Neuronal stem cell (in vitro differentiated cells): ENCODE results near the gene EGLN1.
A peak's percentile ranks its signal among the peaks of the same experiment; 100 is the strongest.
"Not testable (repeated sequence)": the region's sequence is repeated elsewhere in the genome, so short reads cannot be mapped to it uniquely, and the experiment has no call there.

Experiments
- DNase-seq: peaks from one replicate; pipeline ENCODE4 v3.0.0-alpha.2; 2013; ENCODE audit warnings: low spot score
- H2AFZ ChIP-seq: one replicate; pipeline ENCODE4 v1.6.1; 2013; ENCODE audit warnings: mild to moderate bottlenecking, low read length, inconsistent platforms
- H2AK5ac ChIP-seq: 2 replicates; pipeline ENCODE4 v1.6.1; 2013; ENCODE audit warnings: low read depth, mild to moderate bottlenecking, inconsistent platforms, low read length, moderate library complexity, mixed read lengths
- H2BK120ac ChIP-seq: 2 replicates; pipeline ENCODE4 v1.6.1; 2013; ENCODE audit warnings: low read depth, mild to moderate bottlenecking, inconsistent platforms, low read length, moderate library complexity, mixed read lengths
- H2BK12ac ChIP-seq: one replicate; pipeline ENCODE4 v1.6.1; 2013; ENCODE audit warnings: low read length, inconsistent platforms
- H2BK15ac ChIP-seq: 2 replicates; pipeline ENCODE4 v1.6.1; 2013; ENCODE audit warnings: mild to moderate bottlenecking, low read length, inconsistent platforms, mixed read lengths
- H2BK5ac ChIP-seq: one replicate; pipeline ENCODE4 v1.6.1; 2013; ENCODE audit warnings: inconsistent platforms, mild to moderate bottlenecking, low read length, moderate library complexity
- H3K14ac ChIP-seq: one replicate; pipeline ENCODE4 v1.6.1; 2013; ENCODE audit warnings: low read length, inconsistent platforms
- H3K18ac ChIP-seq: 2 replicates; pipeline ENCODE4 v1.6.1; 2013; ENCODE audit warnings: low read length, inconsistent platforms
- H3K23ac ChIP-seq: 2 replicates; pipeline ENCODE4 v1.6.1; 2013; ENCODE audit warnings: low read depth, mild to moderate bottlenecking, mixed read lengths, low read length, inconsistent platforms; ENCODE audit not compliant: poor library complexity
- H3K27ac ChIP-seq: replicated peaks from 3 replicates; pipeline ENCODE4 v1.5.1; 2013; ENCODE audit warnings: low read length, inconsistent platforms
- H3K27me3 ChIP-seq, 3 experiments: 2 replicates each; pipeline ENCODE4 v1.6.1; 2013; ENCODE audit warnings: low read length in 3 of 3, mild to moderate bottlenecking in 2 of 3, inconsistent platforms in 1 of 3, low read depth in 1 of 3, mixed read lengths in 1 of 3, moderate library complexity in 1 of 3; ENCODE audit not compliant: control insufficient read depth in 3 of 3, insufficient read depth in 3 of 3
- H3K36me3 ChIP-seq, 2 donors: replicated peaks in 1 of 2; 2 replicates each; pipeline ENCODE4 v1.6.1; 2013; ENCODE audit warnings: low read length in 2 of 2; ENCODE audit not compliant: control insufficient read depth in 2 of 2, insufficient read depth in 2 of 2
- H3K4ac ChIP-seq: 2 replicates; pipeline ENCODE4 v1.6.1; 2013; ENCODE audit warnings: inconsistent platforms, mild to moderate bottlenecking, low read length, moderate library complexity
- H3K4me1 ChIP-seq, 2 donors: 1 replicate in 1 of 2; 2 replicates in 1 of 2; pipeline ENCODE4 v1.6.1; 2013; ENCODE audit warnings: low read length in 2 of 2, low read depth in 1 of 2; ENCODE audit not compliant: control insufficient read depth in 2 of 2, insufficient read depth in 1 of 2
- H3K4me2 ChIP-seq: one replicate; pipeline ENCODE4 v1.6.1; 2013; ENCODE audit warnings: mild to moderate bottlenecking, low read length, inconsistent platforms; ENCODE audit not compliant: insufficient read depth, poor library complexity, severe bottlenecking
- H3K4me3 ChIP-seq, 2 donors: 2 replicates each; pipeline ENCODE4 v1.5.1; 2013; ENCODE audit warnings: low read length in 2 of 2, mild to moderate bottlenecking in 2 of 2, inconsistent platforms in 1 of 2, moderate library complexity in 1 of 2
- H3K79me1 ChIP-seq: one replicate; pipeline ENCODE4 v1.6.1; 2013; ENCODE audit warnings: low read depth, mild to moderate bottlenecking, inconsistent platforms, low read length, moderate library complexity
- H3K9ac ChIP-seq: one replicate; pipeline ENCODE4 v1.6.1; 2013; ENCODE audit warnings: mild to moderate bottlenecking, low read depth, low read length, inconsistent platforms; ENCODE audit not compliant: poor library complexity
- H3K9me3 ChIP-seq, 2 donors: replicated peaks in 1 of 2; 2 replicates each; pipeline versions ENCODE3 to v1.6.1; 2013; ENCODE audit warnings: low read length in 2 of 2, mild to moderate bottlenecking in 2 of 2, inconsistent platforms in 1 of 2, low read depth in 1 of 2, mixed read lengths in 1 of 2, moderate library complexity in 1 of 2; ENCODE audit not compliant: control insufficient read depth in 2 of 2, insufficient read depth in 1 of 2
- H4K8ac ChIP-seq: one replicate; pipeline ENCODE4 v1.6.1; 2013; ENCODE audit warnings: low read depth, mild to moderate bottlenecking, inconsistent platforms, low read length, moderate library complexity
- H4K91ac ChIP-seq: one replicate; pipeline ENCODE4 v1.6.1; 2013; ENCODE audit warnings: low read length, low read depth, mild to moderate bottlenecking, inconsistent platforms; ENCODE audit not compliant: poor library complexity
- WGBS, 2 donors: extraction: QIAGEN DNeasy Blood & Tissue Kit; methylation state at CpG; one replicate each; pipeline ENCODE4 v1.1.7; 2013; ENCODE audit warnings: missing lambda C conversion rate in 2 of 2, mixed read lengths in 1 of 2; ENCODE audit not compliant: insufficient read length in 2 of 2, insufficient replicate concordance in 1 of 2; ENCODE audit errors: extremely low coverage in 2 of 2; 5-methylcytosine and 5-hydroxymethylcytosine counted together

The EGLN1 gene

DNA sequence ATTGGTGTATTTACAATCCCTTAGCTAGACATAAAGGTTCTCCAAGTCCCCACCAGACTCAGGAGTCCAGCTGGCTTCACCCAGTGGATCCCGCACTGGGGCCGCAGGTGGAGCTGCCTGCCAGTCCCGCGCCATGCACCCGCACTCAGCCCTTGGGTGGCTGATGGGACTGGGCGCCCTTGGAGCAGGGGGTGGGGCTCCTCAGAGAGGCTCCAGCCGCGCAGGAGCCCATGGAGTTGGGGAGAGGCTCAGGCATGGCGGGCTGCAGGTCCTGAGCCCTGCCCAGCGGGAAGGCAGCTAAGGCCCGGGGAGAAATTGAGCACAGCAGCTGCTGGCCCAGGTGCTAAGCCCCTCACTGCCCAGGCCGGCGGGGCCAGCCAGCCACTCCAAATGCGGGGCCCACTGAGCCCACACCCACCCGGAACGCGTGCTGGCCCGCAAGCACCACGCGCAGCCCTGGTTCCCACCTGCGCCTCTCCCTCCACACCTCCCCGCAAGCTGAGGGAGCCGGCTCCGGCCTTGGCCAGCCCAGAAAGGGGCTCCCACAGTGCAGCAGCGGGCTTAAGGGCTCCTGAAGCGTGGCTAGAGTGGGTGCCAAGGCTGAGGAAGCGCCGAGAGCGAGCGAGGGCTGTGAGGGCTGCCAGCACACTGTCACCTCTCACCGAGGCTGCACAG lies 8.7 kb upstream of the EGLN1 start:
- not testable (repeated sequence) for H3K79me1 ChIP-seq, H2AK5ac ChIP-seq, H3K23ac ChIP-seq, H3K27ac ChIP-seq, H3K9ac ChIP-seq, H2BK12ac ChIP-seq, H3K4ac ChIP-seq, H3K14ac ChIP-seq, H3K4me3 ChIP-seq, H2BK120ac ChIP-seq, H2AFZ ChIP-seq, H3K27me3 ChIP-seq, H4K8ac ChIP-seq, H3K4me2 ChIP-seq, H3K4me1 ChIP-seq, H3K9me3 ChIP-seq, H2BK5ac ChIP-seq, H4K91ac ChIP-seq, H3K36me3 ChIP-seq, H2BK15ac ChIP-seq, DNase-seq
- peak overlapping the region; percentile 38 for H3K18ac ChIP-seq
- no CpG with 5 or more reads among the region's 31 CpGs for WGBS, 2 donors

DNA sequence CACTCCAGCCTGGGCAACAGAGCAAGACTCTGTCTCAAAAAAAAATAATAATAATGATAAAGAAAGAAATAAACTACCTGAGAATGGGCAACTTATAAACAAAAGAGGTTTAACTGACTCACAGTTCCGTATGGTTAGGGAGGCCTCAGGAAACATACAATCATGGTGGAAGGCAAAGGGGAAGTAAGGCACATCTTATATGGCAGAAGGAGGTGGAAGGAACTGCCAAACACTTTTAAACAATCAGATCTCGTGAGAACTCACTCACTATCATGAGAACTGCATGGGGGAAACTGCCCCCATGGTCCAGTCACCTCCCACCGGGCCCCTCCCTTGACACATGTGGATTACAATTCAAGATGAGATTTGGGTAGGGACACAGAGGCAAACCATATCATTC lies 6.3 kb upstream of the EGLN1 start:
- H2AFZ ChIP-seq = no peak overlapping the region
- H2BK12ac ChIP-seq = no peak overlapping the region
- no peak overlapping the region for H4K91ac ChIP-seq
- no peak overlapping the region for H3K23ac ChIP-seq
- H3K27ac ChIP-seq = no peak overlapping the region
- H3K14ac ChIP-seq = no peak overlapping the region
- no CpG with 5 or more reads among the region's 3 CpGs for WGBS, 2 donors
- H3K27me3 ChIP-seq = no peaks in the 10 kb centered on the region
- no peak overlapping the region for H3K18ac ChIP-seq
- no peak overlapping the region for H3K4me3 ChIP-seq
- no peak overlapping the region for H3K4ac ChIP-seq
- no peaks in the 10 kb centered on the region for H3K79me1 ChIP-seq
- no peak overlapping the region for H2BK15ac ChIP-seq
- H2AK5ac ChIP-seq = no peak overlapping the region
- H3K36me3 ChIP-seq = no peaks in the 10 kb centered on the region
- H4K8ac ChIP-seq = no peak overlapping the region
- no peak overlapping the region for H2BK120ac ChIP-seq
- peaks cover 0 to 4% of the 10 kb centered on the region in 2 donors for H3K4me1 ChIP-seq
- H3K4me2 ChIP-seq = no peak overlapping the region
- H3K9ac ChIP-seq = no peak overlapping the region
- H2BK5ac ChIP-seq = no peak overlapping the region
- H3K9me3 ChIP-seq = no peaks in the 10 kb centered on the region
- DNase-seq = no peak

DNA sequence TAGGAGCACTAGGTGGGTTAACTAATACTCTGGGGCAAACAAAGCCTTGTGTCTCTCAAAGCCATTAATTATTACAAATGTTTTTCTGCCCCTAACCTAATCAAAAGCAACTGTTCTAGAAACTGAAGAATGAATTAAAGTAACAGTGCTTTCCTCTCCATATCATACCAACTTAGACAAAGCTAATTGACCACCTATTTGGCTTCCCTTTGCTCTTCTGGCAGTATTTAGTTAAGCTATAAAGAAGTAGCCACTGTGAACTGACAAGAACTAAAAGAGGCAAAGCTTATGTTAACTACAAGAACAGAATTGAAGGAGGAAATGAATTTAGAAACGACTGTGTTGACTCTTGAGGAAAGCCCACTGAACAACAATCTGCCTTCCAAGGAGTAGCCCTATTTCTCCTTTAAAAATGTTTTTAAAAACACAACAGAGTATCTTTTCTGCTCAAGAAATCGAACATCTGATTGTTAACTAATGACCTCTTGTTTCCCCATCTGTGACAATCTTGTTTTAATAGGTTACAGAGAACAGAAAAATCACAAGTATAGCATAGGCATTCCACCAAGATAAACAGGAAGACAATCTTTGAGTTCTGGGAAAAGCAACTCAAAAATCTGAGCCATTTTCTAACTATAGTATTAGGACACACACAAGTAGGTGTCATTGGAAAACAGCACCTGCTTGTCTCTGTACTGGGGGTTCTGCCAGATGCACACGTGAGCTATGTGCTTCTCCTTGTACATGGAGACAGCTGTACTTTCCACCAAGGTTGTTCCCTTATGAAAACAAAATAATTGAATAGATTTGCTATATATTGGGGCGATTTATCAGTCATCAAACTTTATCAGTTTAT lies 3.1 kb upstream of the EGLN1 start:
- DNase-seq = no peak
- no peaks in the 10 kb centered on the region for H3K36me3 ChIP-seq
- H3K4me1 ChIP-seq = peaks cover 1 to 4% of the 10 kb centered on the region in 2 donors
- no peak overlapping the region for H2AK5ac ChIP-seq
- H3K4ac ChIP-seq = no peak overlapping the region
- no peak overlapping the region for H4K8ac ChIP-seq
- H3K23ac ChIP-seq = no peak overlapping the region
- no peaks in the 10 kb centered on the region for H3K79me1 ChIP-seq
- H3K4me2 ChIP-seq = no peak overlapping the region
- H3K4me3 ChIP-seq = no peak overlapping the region
- no peak overlapping the region for H2BK15ac ChIP-seq
- no peak overlapping the region for H2BK5ac ChIP-seq
- no peak overlapping the region for H3K14ac ChIP-seq
- no peak overlapping the region for H3K18ac ChIP-seq
- H3K27me3 ChIP-seq = peaks cover 0 to 12% (median 0%) of the 10 kb centered on the region in 3 experiments
- H2BK120ac ChIP-seq = no peak overlapping the region
- H4K91ac ChIP-seq = no peak overlapping the region
- no peak overlapping the region for H2BK12ac ChIP-seq
- WGBS, 2 donors = no CpG with 5 or more reads among the region's 4 CpGs
- no peak overlapping the region for H3K27ac ChIP-seq
- H3K9me3 ChIP-seq = no peaks in the 10 kb centered on the region
- no peak overlapping the region for H2AFZ ChIP-seq
- H3K9ac ChIP-seq = no peak overlapping the region

DNA sequence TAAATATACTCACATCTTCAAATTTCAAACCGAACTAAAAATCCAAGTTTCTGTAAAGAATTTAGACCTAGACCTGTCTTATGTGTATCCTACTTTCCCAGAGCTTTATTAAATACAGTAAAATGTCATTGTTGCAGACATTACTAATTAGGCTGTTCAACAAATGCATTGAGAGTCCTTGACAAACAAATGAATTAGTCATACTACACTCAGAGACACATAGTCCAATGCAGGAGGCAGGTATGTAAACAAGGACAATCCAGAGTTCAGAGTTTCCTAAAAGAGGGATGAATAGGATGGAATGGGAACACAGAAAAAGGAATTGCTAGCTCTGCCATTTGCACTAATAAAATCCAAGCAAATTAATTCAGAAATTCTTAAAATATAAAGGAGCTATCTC lies 1.6 kb upstream of the EGLN1 start:
- Histone ChIP-seq H3K4me1 (peaks cover 1 to 12% of the 10 kb centered on the region in 2 donors), H3K4me3 (no peak overlapping the region), H2AFZ (no peak overlapping the region)

More for the DNA sequence above, 1.6 kb upstream of the EGLN1 start:
- H3K9me3 ChIP-seq = no peaks in the 10 kb centered on the region
- H3K4ac ChIP-seq = no peak overlapping the region
- DNase-seq = no peak
- H3K27ac ChIP-seq = no peak overlapping the region
- peaks cover 0 to 23% (median 0%) of the 10 kb centered on the region in 3 experiments for H3K27me3 ChIP-seq
- no peak overlapping the region for H3K23ac ChIP-seq
- no peak overlapping the region for H2BK12ac ChIP-seq
- H3K18ac ChIP-seq = no peak overlapping the region
- H3K9ac ChIP-seq = no peak overlapping the region
- H2BK5ac ChIP-seq = no peak overlapping the region
- H2BK15ac ChIP-seq = no peak overlapping the region
- H2AK5ac ChIP-seq = no peak overlapping the region
- no peak overlapping the region for H3K4me2 ChIP-seq
- no peak overlapping the region for H3K14ac ChIP-seq
- H3K36me3 ChIP-seq = no peaks in the 10 kb centered on the region
- no peak overlapping the region for H2BK120ac ChIP-seq
- WGBS, 2 donors = no CpG with 5 or more reads among the region's 1 CpG
- H4K91ac ChIP-seq = no peak overlapping the region
- H4K8ac ChIP-seq = no peak overlapping the region
- no peaks in the 10 kb centered on the region for H3K79me1 ChIP-seq
